ENCODE measurements around the gene LEO1.

Gene LEO1

GRCh38 chr15:51971375-51972133 is at the start of gene LEO1:
LEO1 (minus strand) TSS chr15:51971778; CDS start chr15:51971745, 33 bp downstream.
- DNase-seq (ENCODE audit: low spot score): peak; percentile 95

- peak; percentile 83 for DNase-seq (ENCODE audit: low spot score)
Observed at GRCh38 chr15:52021128-52021671, 49.6 kb upstream of the LEO1 start.

- no peak for DNase-seq (ENCODE audit: low spot score)
Observed at GRCh38 chr15:52020221-52021085, 48.9 kb upstream of the LEO1 start.

- peak; percentile 95 for DNase-seq (ENCODE audit: low spot score)
Observed at GRCh38 chr15:52019394-52020220, 48.0 kb upstream of the LEO1 start.

DNA sequence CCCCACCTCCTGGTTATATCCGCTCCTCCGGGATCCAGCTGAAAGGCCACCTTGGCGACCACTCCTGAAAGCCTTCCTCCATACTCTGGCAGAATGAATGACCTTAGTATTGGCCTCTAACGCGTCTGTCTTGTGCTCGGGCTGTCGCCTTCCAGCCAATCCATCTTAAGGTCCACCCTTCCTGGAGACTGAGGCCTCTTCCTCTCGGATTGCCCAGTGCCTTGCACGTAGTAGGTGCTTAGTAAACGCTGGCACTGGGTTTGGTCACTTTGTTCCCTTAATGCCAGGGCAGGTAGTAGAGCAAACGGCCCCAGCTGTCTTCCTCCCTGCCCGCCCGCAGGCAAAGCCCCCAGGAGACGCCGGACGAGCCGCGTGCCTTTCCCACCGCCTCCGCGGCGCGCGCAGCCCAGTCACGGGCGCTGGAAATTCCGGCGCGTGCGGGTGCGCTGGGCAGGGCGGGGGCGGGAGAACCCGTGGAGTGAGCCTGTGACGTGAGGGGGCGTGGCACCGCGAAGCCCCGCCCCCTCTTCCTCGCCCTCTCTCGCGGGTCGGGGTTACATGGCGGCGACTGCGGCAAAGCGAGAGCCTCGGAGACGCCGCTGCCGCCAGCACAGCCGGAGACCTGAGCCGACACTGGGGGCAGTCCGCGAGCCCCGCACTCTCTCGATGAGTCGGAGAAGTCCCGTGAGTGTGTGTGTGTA is 47.3 kb upstream of the LEO1 start, which contains the start of gene MAPK6:
MAPK6 (plus strand) TSS at position 527 of the 701 bp plus-strand sequence. CDS start 27,242 bp downstream, outside the sequence.
- peak; percentile 99 for DNase-seq (ENCODE audit: low spot score)

- no peak for DNase-seq (ENCODE audit: low spot score)
Observed at GRCh38 chr15:52018244-52018643, 46.7 kb upstream of the LEO1 start.

DNA sequence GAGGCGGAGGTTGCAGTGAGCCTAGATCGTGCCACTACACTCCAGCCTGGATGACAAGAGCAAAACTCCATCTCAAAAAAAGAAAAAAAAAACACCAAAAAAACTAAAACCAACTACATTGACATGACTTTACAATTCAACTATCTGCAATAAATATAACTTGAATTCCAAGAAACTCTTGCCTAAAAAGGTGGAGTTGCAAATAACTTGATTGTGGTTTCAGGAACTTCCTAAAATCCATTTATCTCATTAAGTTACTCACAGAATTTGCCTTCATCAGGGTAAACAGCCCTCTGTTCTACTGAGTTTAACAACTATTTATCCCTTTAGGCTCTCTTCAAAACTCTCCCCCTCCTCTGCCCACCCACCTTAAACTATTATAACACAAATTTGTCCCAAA is 44.7 kb upstream of the LEO1 start:
- DNase-seq (ENCODE audit: low spot score): no peak

GRCh38 chr15:52014616-52015015 is 43.0 kb upstream of the LEO1 start:
- no peak for DNase-seq (ENCODE audit: low spot score)

DNA sequence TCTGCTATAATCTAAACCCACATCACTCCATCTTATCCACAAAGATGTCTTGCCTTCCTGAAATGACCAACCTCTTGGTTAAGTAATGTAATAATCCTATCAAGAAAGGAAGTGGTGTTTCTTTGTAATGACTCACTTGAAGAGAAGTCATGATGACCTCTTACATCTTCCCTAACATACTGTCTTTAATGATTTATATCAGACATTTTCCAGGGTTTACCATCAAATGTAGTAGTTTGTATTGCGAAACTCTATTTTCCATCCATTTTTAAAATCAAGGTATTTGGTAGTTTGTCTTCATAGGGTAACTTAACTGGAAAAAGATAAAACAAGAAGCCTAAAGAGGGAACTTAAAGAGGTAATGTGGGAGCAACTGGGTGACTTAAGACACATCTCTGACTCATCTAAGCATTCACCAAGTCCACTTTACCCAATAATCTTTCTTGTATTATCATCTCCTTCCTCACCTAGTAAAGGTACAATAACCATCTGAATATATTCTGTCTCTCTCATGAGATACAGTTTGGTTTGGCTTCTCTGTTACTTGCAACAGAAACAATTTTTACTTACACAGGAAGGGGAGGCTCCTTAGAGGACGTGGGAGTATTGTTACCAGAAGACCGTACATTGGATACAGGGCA is 41.7 kb upstream of the LEO1 start:
- peak; percentile 32 for DNase-seq (ENCODE audit: low spot score)

DNA sequence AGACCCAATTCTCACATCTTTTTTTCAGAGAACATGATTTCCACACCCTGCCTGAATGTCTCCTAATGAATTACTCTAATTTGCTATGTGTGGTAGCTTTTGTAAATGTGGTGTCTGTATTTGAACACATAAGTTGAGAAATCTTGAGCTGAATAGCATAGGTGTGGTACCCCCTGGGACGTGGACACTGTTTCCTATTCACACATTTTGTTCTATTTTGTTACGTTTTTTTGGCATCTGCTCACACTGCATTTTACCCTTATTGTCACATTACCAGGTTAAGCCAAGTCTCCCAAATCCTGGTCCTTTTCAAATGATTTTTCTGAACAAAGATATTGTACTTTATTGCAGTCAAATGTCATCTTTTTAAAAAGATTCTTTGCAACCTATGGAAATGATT is 40.6 kb upstream of the LEO1 start:
- no peak for DNase-seq (ENCODE audit: low spot score)

GRCh38 chr15:52011711-52012144 is 40.1 kb upstream of the LEO1 start:
- DNase-seq (ENCODE audit: low spot score): no peak

- peak; percentile 31 for DNase-seq (ENCODE audit: low spot score)
Observed at GRCh38 chr15:52010633-52011595, 39.3 kb upstream of the LEO1 start.

GRCh38 chr15:52008698-52009434 is 37.3 kb upstream of the LEO1 start:
- no peak for DNase-seq (ENCODE audit: low spot score)

DNA sequence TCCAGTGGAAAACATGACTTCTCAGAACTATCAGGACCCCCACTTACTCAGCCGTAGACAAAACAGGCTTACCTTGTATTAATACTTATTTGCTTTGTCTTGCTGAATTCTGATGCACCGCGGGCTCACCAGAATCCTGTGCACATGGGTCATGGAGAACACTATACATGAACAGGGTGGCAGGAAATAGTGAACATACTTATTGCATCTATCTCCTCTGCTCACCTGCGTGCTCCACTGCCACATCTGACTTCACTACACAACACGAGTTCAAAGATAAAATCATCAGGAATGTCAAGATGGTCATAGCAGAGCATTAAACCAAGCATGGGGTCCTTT is 36.8 kb upstream of the LEO1 start:
- no peak for DNase-seq (ENCODE audit: low spot score)

GRCh38 chr15:52006702-52007340 is 35.2 kb upstream of the LEO1 start:
- no peak for DNase-seq (ENCODE audit: low spot score)

DNA sequence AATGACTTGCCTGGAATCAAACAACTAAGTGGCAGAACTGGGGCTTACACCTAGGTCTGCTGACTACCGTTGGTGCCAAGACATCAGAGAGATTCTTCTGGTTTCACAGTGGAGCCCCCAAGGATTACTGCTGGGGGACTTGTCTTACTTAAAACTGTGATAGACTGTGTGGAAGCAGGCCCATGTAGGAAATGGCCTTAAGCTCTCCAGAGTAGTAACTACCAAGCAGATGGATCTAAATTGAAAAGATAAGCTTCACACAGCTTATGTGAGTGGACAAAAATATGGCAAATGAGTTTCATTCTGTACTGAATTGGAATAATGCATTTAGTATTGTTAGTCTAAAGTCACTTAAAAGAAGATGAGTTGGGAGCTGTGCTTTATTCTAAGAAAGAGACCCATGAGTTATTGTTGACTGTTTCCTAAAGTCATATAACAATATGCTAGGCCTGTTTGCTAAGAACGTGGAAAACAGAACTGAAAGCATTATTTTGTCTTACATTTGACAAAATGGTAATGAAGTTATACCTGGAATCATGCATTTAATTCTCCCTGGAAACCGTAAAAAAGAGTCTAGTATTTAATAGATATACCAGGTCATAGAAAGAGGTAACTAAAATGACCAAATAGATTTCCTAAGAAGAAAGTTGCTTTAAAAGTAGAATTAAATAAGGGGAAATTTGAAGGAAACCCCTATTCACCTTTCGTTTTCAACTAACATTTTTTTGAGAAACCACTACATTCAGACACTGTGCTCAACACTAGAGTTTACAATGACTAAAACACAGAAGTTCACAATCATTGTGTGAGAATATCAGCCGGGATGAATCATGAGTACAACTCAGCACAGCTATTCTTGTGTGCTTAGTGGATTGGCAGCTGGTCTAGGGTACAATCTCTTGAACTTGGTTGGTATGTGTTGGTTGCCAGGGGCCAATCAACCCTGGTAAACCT is 34.4 kb upstream of the LEO1 start:
- peak; percentile 31 for DNase-seq (ENCODE audit: low spot score)

DNA sequence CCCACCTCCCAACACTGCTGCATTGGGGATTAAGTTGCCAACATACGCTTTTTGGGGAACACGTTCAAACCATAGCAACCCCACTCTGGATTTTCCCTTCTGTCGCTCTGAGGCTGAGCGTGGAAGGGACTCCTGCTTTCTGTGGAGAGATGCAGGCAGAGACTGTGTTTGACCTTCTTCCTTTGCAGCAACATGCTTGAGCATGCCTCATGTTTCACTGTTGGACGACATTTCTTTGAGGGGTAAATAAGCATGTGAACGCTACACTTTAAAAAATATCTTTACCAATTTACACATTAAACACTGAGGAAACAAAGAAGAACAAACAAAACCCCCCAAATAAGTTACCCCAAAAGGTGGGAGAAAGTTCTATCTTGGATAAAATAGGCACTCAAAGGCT is 33.2 kb upstream of the LEO1 start:
- DNase-seq (ENCODE audit: low spot score): no peak
